Caco-2 (cell line): ENCODE results near the gene PKD1L1. TPM values are rescaled to one million over a fixed set of nuclear protein-coding genes. Genes with fewer than 3 reads are reported as not detected.
A peak's percentile ranks its signal among the peaks of the same experiment; 100 is the strongest.

Experiments
- BruUV-seq: library from RNA; stranded (reverse); fragments of 400-500 nt; replicated peaks from 2 replicates; lab custom pipeline; 2021; lab: Mats Ljungman, UMichigan
- CTCF ChIA-PET: fragments of 300-600 bp; sonication (Branson Sonifier 250); formaldehyde crosslinking; loops from one replicate; lab custom pipeline; 2022; ENCODE audit warnings: antibody characterized with exemption; lab: Charles Lee
- POLR2A ChIA-PET: fragments of 300-600 bp; sonication (Branson Sonifier 250); formaldehyde crosslinking; loops from one replicate; lab custom pipeline; 2022; ENCODE audit warnings: antibody characterized with exemption; lab: Charles Lee
- DNase-seq, 2 experiments: peaks; one replicate each; pipeline versions ENCODE4 v3.0.0 to v3.0.0-alpha.2; 2020 to 2022
- H3K27me3 ChIP-seq: replicated peaks from 2 replicates; pipeline ENCODE4 v1.6.0; 2011; ENCODE audit warnings: low read length; ENCODE audit not compliant: control insufficient read depth, insufficient read depth
- H3K36me3 ChIP-seq: 2 replicates; pipeline ENCODE4 v1.5.1; 2011; ENCODE audit warnings: low read length; ENCODE audit not compliant: control insufficient read depth, insufficient read depth
- H3K4me1 ChIP-seq: fragments of 250-450 bp; sonication (Bioruptor Pico); 2 replicates; pipeline ENCODE4 v1.5.1; 2020; ENCODE audit warnings: mild to moderate bottlenecking
- H3K4me3 ChIP-seq: 2 replicates; pipeline ENCODE4 v1.5.1; 2011; ENCODE audit warnings: low read depth, mild to moderate bottlenecking, control low read depth, low read length
- H3K9me3 ChIP-seq: fragments of 250-450 bp; sonication (Bioruptor Pico); 2 replicates; pipeline ENCODE4 v1.5.1; 2020; ENCODE audit warnings: mild to moderate bottlenecking, moderate library complexity
- H3K27ac Mint-ChIP-seq: one replicate; pipeline ENCODE4 v1.8.0; 2022; ENCODE audit warnings: mixed read lengths; ENCODE audit not compliant: unreplicated experiment
- H3K27me3 Mint-ChIP-seq: one replicate; pipeline ENCODE4 v1.8.0; 2022; ENCODE audit warnings: mixed read lengths; ENCODE audit not compliant: insufficient read depth, unreplicated experiment
- H3K36me3 Mint-ChIP-seq: one replicate; pipeline ENCODE4 v1.8.0; 2022; ENCODE audit warnings: mild to moderate bottlenecking, mixed read lengths; ENCODE audit not compliant: insufficient read depth, unreplicated experiment
- H3K4me1 Mint-ChIP-seq: one replicate; pipeline ENCODE4 v1.8.0; 2022; ENCODE audit warnings: low read depth, mixed read lengths; ENCODE audit not compliant: unreplicated experiment
- H3K4me3 Mint-ChIP-seq: one replicate; pipeline ENCODE4 v1.8.0; 2022; ENCODE audit warnings: mild to moderate bottlenecking, moderate library complexity, mixed read lengths; ENCODE audit not compliant: unreplicated experiment
- H3K9me3 Mint-ChIP-seq: one replicate; pipeline ENCODE4 v1.8.0; 2022; ENCODE audit warnings: mixed read lengths; ENCODE audit not compliant: unreplicated experiment
- intact Hi-C: fragments of 100-400 bp; cut with micrococcal nuclease; formaldehyde crosslinking; loops from one replicate; pipeline ENCODE4 v1.10.0; 2022; ENCODE audit not compliant: unreplicated experiment
- total RNA-seq: library from RNA; stranded (reverse); gene quantifications from 2 replicates; pipeline ENCODE4 v1.2.3, GENCODE V29; 2022
- TF ChIP-seq, protein P1 (sequence below), 2 experiments: fragments of 200-600 bp in 1 of 2; IDR thresholded peaks; 1 replicate in 1 of 2; 2 replicates in 1 of 2; pipeline versions ENCODE4 v1.5.1 to v1.8.0; 2011 to 2022; ENCODE audit warnings: antibody characterized with exemption in 1 of 2, control low read depth in 1 of 2, inconsistent platforms in 1 of 2, low read depth in 1 of 2, low read length in 1 of 2, mild to moderate bottlenecking in 1 of 2, moderate library complexity in 1 of 2; ENCODE audit not compliant: insufficient read depth in 1 of 2, severe bottlenecking in 1 of 2, unreplicated experiment in 1 of 2

PKD1L1 gene
- total RNA-seq, 1 experiment from 2014 or later, result 0.25 TPM

DNA sequence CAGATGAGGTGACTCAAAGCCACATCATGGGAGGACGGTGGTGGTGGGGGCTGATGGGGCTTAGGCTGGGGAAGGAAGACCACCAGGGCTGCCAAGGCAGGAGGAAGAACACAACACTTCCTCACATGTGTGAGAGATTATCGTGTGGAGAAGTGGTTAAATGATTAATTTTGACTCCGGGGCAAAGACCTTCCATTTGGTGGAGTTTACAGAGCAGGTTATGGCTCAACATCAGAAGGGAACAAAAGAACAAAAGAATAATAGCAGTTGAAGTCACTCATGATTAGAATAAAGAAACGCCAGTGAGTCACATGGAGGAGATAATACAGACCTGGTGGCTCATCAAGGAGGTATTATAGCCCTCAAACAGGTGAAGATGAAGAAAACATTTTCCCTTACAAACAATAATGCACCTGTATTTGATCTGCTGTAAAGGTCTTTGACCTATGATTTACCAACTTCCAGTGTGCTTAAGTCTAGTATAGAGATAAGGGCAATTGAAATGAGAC is 170.1 kb downstream of the PKD1L1 start:
- Histone ChIP-seq H3K4me1 (peaks cover 83% of the 10 kb centered on the region), H3K36me3 (no peaks in the 10 kb centered on the region), H3K9me3 (no peaks in the 10 kb centered on the region), H3K4me3 (no peak overlapping the region), H3K27me3 (no peaks in the 10 kb centered on the region)
- peaks cover 75% of the 10 kb centered on the region for H3K4me1 Mint-ChIP-seq
- no peaks in the 10 kb centered on the region for H3K9me3 Mint-ChIP-seq
- ChIA-PET CTCF (no interaction called here), POLR2A (interaction anchor here (1.2 kb wide), 1 partner anchor 15 kb away, joined by 4 read pairs; no protein-coding TSS in a partner anchor)
- H3K27ac Mint-ChIP-seq, result peak overlapping the region; percentile 71
- H3K4me3 Mint-ChIP-seq, result no peak overlapping the region
- BruUV-seq, result no TSS peak
- peaks cover 11% of the 10 kb centered on the region for H3K36me3 Mint-ChIP-seq
- H3K27me3 Mint-ChIP-seq, result no peaks in the 10 kb centered on the region
- intact Hi-C loops, result loop anchor here (1.0 to 5.0 kb wide), 5 partner anchors 8 to 202 kb away; no protein-coding TSS in a partner anchor
- peak in 1 of 2 experiments; percentile 63 for DNase-seq
- TF ChIP-seq, protein P1, sequence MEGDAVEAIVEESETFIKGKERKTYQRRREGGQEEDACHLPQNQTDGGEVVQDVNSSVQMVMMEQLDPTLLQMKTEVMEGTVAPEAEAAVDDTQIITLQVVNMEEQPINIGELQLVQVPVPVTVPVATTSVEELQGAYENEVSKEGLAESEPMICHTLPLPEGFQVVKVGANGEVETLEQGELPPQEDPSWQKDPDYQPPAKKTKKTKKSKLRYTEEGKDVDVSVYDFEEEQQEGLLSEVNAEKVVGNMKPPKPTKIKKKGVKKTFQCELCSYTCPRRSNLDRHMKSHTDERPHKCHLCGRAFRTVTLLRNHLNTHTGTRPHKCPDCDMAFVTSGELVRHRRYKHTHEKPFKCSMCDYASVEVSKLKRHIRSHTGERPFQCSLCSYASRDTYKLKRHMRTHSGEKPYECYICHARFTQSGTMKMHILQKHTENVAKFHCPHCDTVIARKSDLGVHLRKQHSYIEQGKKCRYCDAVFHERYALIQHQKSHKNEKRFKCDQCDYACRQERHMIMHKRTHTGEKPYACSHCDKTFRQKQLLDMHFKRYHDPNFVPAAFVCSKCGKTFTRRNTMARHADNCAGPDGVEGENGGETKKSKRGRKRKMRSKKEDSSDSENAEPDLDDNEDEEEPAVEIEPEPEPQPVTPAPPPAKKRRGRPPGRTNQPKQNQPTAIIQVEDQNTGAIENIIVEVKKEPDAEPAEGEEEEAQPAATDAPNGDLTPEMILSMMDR (IDR thresholded peaks at IDR 0.05; ENCODE audit: insufficient read depth in 1 of 2, low read depth in 1 of 2, low read length in 1 of 2, severe bottlenecking in 1 of 2, unreplicated experiment in 1 of 2), result no peak

DNA sequence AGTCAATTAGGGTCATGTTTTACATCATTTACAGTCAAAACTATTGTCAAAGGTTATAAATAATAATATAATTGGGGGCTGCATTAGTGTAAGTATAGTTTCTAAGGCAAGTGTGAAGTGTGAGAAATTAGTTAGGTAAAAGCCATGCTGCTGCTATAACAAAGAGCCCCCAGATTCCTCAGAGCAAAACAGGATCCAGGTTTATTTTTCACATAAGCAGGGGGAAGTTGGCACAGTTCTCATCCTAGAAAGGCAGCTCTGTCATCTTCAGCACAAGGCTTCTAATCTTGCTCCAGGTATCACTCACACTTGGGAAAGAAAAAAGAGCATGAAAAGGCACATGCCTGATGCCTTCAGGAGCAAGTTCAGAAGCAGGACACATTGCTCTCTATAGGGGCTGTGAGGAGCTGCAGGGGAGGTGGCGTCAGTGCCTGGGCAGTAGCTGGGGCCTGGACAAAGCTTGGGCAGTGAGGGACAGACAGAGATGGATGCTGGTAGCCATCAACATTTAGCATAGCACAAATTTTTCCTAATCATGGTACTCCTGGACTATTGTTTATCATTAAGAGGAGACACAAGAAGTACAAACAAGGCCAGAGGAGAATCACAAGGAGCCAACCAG is 170.6 kb downstream of the PKD1L1 start:
- POLR2A ChIA-PET, result interaction anchor here (1.2 kb wide), 1 partner anchor 14 kb away, joined by 4 read pairs; no protein-coding TSS in a partner anchor
- peaks cover 83% of the 10 kb centered on the region for H3K4me1 ChIP-seq

DNA sequence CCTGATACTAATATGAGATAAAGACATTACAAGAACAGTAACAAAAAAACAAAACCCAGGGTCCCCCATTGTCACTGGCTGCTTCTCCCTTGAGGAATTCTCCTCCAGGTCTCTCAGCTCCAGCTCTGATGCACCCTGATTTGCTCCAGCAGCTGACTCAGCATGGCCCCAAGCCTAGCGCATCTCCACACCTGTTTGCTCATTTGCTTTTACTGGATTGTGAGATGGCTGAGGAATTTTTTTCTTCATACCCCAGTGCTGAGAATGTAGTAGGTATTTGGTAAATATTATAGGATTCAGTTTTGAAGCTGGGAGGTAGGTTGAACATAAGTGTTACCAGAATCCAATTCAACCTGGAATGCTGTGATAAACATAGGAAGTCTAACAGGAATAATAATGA is 171.9 kb downstream of the PKD1L1 start:
- H3K27ac Mint-ChIP-seq, result peak overlapping the region; percentile 71
- H3K36me3 Mint-ChIP-seq, result peaks cover 5% of the 10 kb centered on the region
- intact Hi-C loops, result loop anchor here (5.0 kb wide), 2 partner anchors 41 to 114 kb away; no protein-coding TSS in a partner anchor
- H3K27me3 ChIP-seq, result no peaks in the 10 kb centered on the region
- peak; percentile 64 to 70 for DNase-seq
- peaks cover 81% of the 10 kb centered on the region for H3K4me1 ChIP-seq
- TF ChIP-seq, protein P1 (IDR thresholded peaks at IDR 0.05; ENCODE audit: insufficient read depth in 1 of 2, low read depth in 1 of 2, low read length in 1 of 2, severe bottlenecking in 1 of 2, unreplicated experiment in 1 of 2), result no peak
- H3K4me1 Mint-ChIP-seq, result peaks cover 77% of the 10 kb centered on the region
- ChIA-PET CTCF (interaction anchor here (1.2 kb wide), 1 partner anchor 13 kb away, joined by 4 read pairs; no protein-coding TSS in a partner anchor), POLR2A (interaction anchor here (1.2 kb wide), 1 partner anchor 13 kb away, joined by 5 read pairs; no protein-coding TSS in a partner anchor)
- H3K4me3 ChIP-seq, result no peak overlapping the region
- peak overlapping the region; percentile 35 for H3K4me3 Mint-ChIP-seq
- H3K27me3 Mint-ChIP-seq, result no peaks in the 10 kb centered on the region
- H3K9me3 ChIP-seq, result no peaks in the 10 kb centered on the region
- BruUV-seq, result no TSS peak
- no peaks in the 10 kb centered on the region for H3K36me3 ChIP-seq
- no peaks in the 10 kb centered on the region for H3K9me3 Mint-ChIP-seq

More for the DNA sequence above, 170.6 kb downstream of the PKD1L1 start:
- DNase-seq, result peak in 1 of 2 experiments; percentile 39
- no peaks in the 10 kb centered on the region for H3K27me3 ChIP-seq
- H3K9me3 ChIP-seq, result no peaks in the 10 kb centered on the region
- H3K4me3 ChIP-seq, result no peak overlapping the region
- CTCF ChIA-PET, result no interaction called here
- BruUV-seq, result no TSS peak
- intact Hi-C loops, result loop anchor here (1.0 to 5.0 kb wide), 5 partner anchors 9 to 201 kb away; no protein-coding TSS in a partner anchor
- TF ChIP-seq, protein P1 (IDR thresholded peaks at IDR 0.05; ENCODE audit: insufficient read depth in 1 of 2, low read depth in 1 of 2, low read length in 1 of 2, severe bottlenecking in 1 of 2, unreplicated experiment in 1 of 2), result no peak
- no peaks in the 10 kb centered on the region for H3K36me3 ChIP-seq
- Mint-ChIP-seq H3K9me3 (no peaks in the 10 kb centered on the region), H3K27me3 (no peaks in the 10 kb centered on the region), H3K27ac (peak overlapping the region; percentile 71), H3K4me3 (no peak overlapping the region), H3K36me3 (peaks cover 7% of the 10 kb centered on the region), H3K4me1 (peaks cover 76% of the 10 kb centered on the region)
